HG02588 (cell line): ENCODE data around the gene SPECC1L.
"Not testable (repeated sequence)": the region's sequence is repeated elsewhere in the genome, so short reads cannot be mapped to it uniquely, and the experiment has no call there.

ENCODE experiments used
- ATAC-seq: cut with Tn5 transposase; IDR thresholded peaks from one replicate; pipeline ENCODE4 v1.9.1; 2021; ENCODE audit warnings: mild to moderate bottlenecking, moderate library complexity; ENCODE audit not compliant: unreplicated experiment

Gene SPECC1L

GRCh38 chr22:24270556-24271385 is at the start of gene SPECC1L:
TSS of gene SPECC1L (plus strand) at chr22:24270831. CDS start at chr22:24302232, 31,401 bp downstream.
- peak; percentile 90 for ATAC-seq

DNA sequence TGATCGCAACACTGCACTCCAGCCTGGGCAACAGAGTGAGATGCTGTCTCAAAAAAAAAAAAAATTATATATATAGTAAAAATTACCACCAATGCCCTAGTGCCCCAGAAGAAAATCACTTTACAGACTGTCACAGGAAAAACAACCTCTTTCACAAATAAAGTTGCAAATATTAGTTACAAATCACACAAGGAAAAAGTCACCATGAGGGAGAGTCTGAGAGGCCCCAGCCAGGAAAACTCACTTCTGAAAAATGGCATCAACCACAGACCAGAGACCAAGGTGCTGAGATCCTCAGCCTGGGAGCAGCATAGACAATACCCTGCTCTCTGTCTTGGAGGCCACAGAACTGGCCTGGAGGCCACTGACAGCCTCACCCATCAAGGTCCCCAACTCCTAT is 46.2 kb upstream of the SPECC1L start:
- no peak for ATAC-seq

DNA sequence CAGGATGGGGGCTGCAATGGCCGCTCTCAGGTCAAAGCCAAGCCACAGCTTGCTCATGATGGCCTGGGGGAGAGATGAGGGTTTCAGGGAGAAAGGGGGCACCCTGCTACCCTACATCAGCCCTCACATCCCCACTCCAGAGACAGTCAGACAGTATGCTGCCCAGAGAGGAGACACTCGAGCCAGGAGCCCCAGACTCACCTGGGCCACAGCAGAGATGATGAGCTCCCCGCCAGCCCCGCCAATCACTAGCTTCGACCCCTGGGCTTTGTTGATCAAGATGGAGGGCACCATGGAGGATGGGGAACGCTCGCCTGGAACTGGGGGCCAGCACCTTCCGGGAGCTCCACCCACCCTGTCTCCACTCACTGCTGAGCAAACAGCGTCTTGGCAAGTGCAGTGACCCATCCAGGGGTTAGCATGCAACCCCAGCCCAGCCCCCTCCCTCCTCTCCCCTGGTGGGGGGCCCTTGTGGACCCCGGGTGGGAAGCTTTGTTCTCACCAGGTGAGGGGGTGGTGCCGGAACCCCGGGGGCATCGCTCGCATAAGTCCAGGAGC is 45.5 kb upstream of the SPECC1L start:
- ATAC-seq: no peak

DNA sequence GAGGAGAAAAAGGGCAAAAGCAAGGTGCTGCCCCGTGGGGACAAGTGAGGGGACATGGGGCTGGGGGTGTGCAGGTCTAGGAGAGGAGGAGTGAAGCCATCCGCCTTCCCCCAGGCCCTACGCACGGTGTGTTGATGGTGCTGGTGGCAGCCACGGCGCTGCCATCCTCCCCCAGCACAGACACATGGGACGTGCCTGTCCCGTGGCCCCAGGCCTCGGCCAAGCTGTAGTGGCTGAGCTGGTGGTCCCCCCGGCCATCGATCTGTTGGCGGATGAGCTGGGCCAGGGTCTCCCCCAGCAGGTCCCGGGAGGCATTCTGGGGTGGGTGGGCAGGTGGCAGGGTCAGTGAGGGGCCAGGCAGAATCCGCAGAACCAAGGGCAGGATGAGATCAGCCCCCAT is 44.7 kb upstream of the SPECC1L start:
- ATAC-seq: no peak

DNA sequence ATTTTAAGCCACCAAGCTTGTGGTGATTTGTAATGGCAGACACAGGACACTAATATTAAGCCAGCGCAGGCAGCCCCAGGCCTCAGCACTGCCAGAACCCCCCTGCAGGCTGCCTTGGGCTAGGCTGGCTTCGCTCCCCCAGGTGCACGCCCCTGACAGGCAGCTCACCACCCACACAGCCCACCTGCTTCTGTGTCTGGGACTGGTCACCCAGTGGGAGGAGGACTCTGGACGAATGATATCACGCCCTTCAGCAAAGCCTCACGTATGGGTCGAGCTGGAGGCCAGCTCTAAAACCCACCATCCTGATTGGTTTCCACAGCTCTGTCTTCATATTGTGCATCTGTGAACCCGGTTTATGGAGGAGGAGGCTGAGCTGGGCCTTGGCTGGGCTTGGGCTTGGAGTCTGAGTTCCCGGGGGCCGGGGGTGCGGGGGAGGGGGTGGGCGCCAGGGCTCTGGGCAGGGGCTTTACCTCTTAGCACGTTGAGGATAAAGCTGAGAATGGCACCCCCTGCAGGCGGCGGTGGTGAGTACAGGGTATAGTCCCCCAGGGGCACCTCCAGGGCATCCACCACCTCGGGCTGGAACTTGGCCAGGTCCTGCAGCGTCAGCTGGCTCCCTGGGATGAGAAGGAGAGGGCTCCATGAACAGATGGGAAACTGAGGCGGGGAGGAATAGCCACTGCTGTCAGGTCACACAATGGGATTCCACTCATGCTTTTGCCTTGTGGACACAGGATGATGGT is 39.5 kb upstream of the SPECC1L start:
- ATAC-seq: no peak

DNA sequence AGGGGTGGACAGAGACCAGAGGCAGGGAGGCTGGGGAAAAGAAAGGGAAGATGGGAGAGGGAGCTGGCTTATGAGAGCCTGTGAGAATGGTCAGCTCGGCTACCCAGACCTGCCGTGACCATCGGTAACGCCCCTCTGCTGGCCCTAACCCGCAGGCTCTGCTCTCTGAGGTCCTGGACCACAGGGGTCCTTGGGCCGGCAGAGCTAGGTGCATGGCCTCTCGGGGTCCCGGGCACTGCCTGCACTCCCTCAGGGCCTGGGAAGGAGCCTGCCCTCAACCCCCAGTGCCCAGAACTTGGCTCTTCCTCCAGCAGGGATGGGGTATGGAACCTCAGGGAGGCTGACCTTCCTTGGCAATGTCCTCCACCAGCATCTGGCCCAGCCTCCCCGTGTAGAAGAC is 38.9 kb upstream of the SPECC1L start:
- ATAC-seq: no peak

DNA sequence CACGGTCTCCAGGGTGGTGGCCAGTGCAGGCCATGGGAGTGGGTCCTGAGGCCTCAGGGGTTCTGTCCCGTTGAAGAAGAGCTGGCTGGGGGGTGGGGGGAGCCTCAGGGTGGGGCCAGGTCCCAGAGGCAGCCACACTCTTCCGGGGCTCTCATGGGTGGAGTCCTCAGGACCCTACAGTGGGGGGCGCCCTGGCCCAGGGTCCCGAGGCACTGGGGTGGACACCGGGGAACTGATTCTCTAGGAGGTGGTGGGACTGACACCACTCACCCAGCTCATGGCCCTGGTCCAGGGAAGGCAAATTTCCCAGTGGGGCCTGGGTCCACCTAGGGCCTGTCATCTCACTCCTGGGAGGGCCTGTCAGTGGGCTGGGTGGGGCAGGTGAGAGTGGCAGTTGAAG is 38.5 kb upstream of the SPECC1L start:
- ATAC-seq: no peak

- no peak for ATAC-seq
Observed at GRCh38 chr22:24232725-24233124, 37.9 kb upstream of the SPECC1L start.

GRCh38 chr22:24233235-24233634 is 37.4 kb upstream of the SPECC1L start:
- ATAC-seq: no peak

- no peak for ATAC-seq
Observed at GRCh38 chr22:24233816-24234215, 36.8 kb upstream of the SPECC1L start.

GRCh38 chr22:24235315-24235714 is 35.3 kb upstream of the SPECC1L start:
- ATAC-seq: no peak

DNA sequence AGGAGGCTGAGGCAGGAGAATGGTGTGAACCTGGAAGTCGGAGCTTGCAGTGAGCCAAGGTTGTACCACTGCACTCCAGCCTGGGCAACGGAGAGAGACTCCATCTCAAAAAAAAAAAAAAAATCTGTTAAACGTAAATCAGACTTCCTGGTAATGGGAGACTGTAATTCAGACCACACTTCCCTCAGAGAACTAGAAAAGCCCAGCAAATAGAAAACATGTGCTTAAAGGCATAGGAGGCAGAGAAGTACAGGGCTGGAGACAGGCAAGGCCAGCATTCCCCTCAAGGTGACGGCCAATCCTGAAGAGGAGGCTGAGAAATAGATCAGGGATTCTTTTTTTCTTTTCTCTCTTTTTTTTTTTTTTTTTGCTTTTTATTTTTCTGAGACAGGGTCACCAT is 34.0 kb upstream of the SPECC1L start:
- no peak for ATAC-seq

DNA sequence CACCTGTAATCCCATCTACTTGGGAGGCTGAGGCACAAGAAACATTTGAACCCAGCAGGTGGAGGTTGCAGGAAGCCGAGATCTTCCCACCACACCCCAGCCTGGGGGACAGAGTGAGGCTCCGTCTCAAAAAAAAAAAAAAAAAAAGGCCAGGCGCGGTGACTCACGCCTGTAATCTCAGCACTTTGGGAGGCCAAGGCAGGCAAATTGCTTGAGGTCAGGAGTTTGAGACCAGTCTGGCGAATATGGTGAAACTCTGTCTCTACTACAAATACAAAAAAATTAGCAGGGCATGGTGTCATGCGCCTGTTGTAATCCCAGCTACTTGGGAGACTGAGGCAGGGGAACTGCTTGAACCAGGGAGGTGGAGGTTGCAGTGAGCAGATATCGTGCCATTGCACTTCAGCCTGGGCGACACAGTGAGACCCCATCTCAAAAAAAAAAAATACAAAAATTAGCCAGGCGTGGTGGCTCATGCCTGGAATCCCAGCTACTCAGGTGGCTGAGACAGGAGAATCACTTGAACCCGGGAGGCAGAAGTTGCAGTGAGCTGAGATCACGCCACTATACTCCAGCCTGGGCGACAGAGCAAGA is 32.4 kb upstream of the SPECC1L start:
- not testable (repeated sequence) for ATAC-seq

DNA sequence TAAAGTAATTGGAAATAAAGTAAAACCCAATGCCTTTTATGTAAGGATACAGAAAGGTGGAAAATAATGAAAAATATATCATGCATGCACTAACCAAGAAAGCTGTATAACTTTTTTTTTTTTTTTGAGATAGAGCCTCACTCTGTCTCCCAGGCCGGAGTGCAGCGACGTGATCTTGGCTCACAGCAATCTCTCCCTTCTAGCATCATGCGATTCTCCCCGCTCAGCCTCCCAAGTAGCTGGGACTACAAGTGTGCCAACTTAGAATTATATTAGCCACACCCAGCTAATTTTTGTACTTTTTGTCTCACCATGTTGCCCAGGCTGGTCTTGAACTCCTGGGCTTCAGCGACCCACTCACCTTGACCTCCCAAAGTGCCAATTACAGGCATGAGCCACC is 30.2 kb upstream of the SPECC1L start:
- ATAC-seq: no peak

DNA sequence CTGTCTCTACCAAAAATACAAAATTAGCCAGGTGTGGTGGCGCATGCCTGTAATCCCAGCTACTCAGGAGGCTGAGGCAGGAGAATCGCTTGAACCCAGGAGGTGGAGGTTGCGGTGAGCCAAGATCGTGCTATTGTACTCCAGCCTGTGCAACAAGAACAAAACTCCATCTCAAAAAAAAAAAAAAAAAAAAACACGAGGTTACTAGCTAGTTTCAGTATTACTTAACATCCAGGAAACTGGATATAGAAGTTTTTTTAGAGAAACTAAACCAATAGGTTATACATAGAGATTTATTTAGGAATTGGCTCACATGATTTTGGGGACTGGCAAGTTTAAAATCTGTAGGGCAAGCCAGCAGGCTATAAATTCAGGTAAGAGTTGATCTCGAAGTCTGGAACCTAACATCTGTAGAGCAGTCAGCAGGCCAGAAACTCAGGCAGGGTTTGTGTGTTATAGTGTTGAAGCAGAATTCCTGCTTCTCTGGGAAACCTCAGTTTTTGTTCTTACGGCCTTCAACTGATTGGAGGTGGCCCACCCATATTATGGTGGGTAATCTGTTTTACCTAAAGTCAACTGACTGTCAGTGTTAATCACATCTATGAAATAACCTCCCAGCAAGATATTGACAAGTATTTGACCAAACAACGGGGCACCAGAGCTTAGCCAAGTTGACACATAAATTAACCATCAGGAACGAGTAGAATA is 29.5 kb upstream of the SPECC1L start:
- not testable (repeated sequence) for ATAC-seq

DNA sequence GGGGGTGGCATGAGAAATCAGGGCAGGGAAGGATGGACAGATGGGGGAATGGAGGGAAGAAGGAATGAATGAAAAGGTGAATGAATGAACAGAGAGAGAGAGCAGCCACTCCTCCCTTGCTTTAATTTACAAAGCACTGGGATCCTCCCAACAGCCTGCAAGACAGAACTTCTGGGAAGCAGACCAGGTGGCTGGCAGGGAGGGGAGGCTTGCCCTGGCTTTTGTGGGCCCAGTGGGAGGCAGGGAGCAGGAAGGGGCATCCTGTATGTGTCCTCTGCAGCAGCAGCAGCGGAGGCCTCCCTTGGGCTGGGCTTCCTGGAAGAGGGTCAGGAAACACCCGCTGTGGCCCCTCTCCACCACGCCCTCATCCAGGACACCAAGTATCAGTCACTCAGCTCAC is 27.2 kb upstream of the SPECC1L start:
- ATAC-seq: not testable (repeated sequence)

DNA sequence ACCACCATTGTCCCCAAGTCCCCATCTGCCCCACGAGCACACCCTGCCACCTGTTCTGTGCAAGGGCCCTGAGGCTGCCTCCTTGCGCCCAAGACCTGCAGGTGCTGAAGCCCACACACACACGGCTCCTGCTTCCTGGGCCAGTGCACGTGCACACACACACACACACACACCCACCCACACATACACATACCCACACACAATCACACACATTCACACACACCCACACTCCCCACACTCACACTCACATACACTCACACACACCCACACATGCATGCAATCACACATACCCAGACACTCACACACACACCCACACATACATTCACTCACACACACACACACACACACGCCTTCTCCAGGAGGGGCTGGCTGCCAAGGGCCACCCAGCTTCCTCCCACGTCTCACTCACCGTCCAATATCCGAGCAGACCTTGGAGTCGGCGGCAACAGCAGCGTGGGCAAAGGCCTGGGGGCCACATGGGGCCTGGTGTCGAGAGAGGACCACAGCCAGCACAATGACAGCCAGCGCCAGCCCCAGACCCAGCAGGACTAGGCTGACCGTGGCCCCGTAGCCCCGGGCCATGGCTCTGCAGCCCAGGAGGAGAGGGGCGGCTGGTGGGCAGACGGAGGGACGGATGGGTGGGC is 26.4 kb upstream of the SPECC1L start:
- no peak for ATAC-seq

DNA sequence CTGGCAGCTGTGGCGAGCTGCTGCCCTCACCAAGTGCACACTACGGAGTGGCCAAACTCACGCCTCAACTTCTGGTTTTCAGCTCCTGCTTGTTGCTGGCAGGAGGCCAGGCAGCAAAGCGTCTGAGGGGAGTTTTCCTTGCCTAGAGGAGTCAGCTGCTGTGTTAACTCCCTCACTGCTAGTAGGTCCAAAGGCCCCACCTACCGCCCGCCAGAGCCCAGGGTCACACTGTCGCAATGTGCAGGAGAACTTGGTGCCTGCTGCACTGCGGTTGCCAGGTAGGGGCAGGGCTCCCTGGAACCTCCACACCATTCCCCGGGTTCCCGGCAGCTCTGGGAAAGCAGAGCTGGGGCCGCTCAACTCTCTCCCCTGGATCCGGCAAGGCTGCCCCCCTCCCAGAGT is 25.6 kb upstream of the SPECC1L start, which contains the start of gene GGT5:
Gene GGT5, minus strand, starts transcription at position 53 of the 402 bp plus-strand sequence. CDS start 357 bp downstream, outside the sequence.
- ATAC-seq: not testable (repeated sequence)

DNA sequence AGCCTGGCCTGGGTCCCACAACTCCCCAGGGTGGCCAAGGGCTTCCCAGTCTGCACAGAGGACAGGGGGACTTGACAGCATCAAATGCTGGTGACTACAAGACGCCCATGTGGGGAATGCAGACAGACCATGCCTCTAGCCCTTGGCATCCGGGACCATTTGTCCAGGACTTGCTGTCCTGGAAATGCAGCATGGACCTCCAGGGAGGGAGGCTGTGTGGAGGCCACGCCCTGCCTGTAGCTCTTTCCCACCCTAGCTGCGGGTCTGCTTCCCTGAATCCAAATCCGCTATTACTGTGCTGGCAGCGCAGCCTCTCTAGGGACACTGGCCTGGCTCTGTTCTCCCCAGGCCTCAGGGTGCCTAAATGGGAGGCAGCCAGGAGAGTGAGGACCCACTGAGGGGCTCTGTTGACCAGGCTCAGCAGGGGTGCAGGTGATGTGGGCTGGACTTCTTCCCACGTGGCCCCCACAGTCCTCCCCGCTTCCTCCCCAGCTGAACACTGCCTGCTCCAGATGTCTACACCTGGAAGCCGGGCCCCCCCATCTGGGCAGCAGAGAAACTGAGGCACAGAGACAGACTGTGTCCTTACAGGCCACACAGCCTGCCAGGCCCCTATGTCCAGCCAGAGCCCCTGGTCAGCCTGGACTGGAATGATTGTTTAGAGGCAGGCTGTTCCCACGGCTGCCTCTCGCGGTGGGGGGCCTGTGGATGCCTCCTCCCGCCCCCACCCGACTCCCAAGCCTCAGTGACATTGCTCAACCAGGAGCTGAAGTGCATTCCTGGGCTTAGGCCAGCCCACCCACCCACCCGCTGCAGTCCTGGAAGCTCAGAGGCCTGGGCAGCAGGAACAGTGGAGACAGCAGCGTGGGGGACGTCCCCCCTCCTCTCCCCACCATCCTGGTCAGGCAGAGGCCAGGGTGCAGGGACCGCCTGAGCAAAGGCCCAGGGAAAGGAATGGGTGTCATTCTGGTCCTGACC is 24.8 kb upstream of the SPECC1L start:
- ATAC-seq: not testable (repeated sequence)
